Stimulated activated naive CD8-positive, alpha-beta T cell treated with anti-CD3 and anti-CD28 coated beads, Interleukin-15, amount 100 ng/mL, for 72 hours (primary cell): ENCODE data around the gene TDO2.
"Not testable (repeated sequence)": the region's sequence is repeated elsewhere in the genome, so short reads cannot be mapped to it uniquely, and the experiment has no call there.

ENCODE experiments used
- ATAC-seq: fragments of 150-1000 bp; cut with Tn5 transposase; 2 replicates; pipeline ENCODE4 v1.10.0; 2021; ENCODE audit warnings: mild to moderate bottlenecking, moderate library complexity
- DNase-seq, 2 donors: peaks; one replicate each; pipeline ENCODE4 v3.0.0; 2021 to 2022
- H3K27ac Mint-ChIP-seq, 2 donors: one replicate each; pipeline ENCODE4 v1.8.0; 2022; ENCODE audit warnings: mild to moderate bottlenecking in 2 of 2, mixed read lengths in 2 of 2, moderate library complexity in 2 of 2
- H3K27me3 Mint-ChIP-seq: one replicate; pipeline ENCODE4 v1.8.0; 2022; ENCODE audit warnings: mixed read lengths
- H3K4me1 Mint-ChIP-seq: one replicate; pipeline ENCODE4 v1.8.0; 2022; ENCODE audit warnings: mild to moderate bottlenecking, mixed read lengths
- H3K4me3 Mint-ChIP-seq, 2 donors: one replicate each; pipeline ENCODE4 v1.8.0; 2022; ENCODE audit warnings: mild to moderate bottlenecking in 2 of 2, mixed read lengths in 2 of 2, moderate library complexity in 1 of 2
- H3K9me3 Mint-ChIP-seq, 2 donors: one replicate each; pipeline ENCODE4 v1.8.0; 2022; ENCODE audit warnings: mixed read lengths in 2 of 2

The TDO2 gene

DNA sequence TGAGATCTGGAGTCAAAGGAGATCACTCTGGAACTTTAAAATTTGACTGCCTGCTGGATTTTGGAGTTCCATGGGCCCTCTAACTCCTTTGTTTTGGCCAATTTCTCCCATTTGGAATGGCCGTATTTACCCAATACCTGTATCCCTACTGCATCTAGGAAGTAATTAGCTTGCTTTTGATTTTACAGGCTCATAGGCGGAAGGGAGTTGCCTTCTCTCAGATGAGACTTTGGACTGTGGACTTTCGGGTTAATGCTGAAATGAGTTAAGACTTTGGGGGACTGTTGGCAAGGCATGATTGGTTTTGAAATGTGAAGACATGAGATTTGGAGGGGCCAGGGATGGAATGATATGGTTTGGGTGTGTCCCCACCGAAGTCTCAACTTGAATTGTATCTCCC, 31.1 kb downstream of the TDO2 start:
- not testable (repeated sequence) for H3K4me1 Mint-ChIP-seq, H3K27ac Mint-ChIP-seq, H3K4me3 Mint-ChIP-seq, H3K27me3 Mint-ChIP-seq, ATAC-seq, DNase-seq
- peaks cover 10 to 17% of the 10 kb centered on the region in 2 donors for H3K9me3 Mint-ChIP-seq

- H3K27ac Mint-ChIP-seq: no peak overlapping the region
- no peak for DNase-seq
- H3K4me3 Mint-ChIP-seq: no peak overlapping the region
- no peaks in the 10 kb centered on the region for H3K27me3 Mint-ChIP-seq
- no peaks in the 10 kb centered on the region for H3K4me1 Mint-ChIP-seq
- ATAC-seq: no peak
- peaks cover 10 to 14% of the 10 kb centered on the region in 2 donors for H3K9me3 Mint-ChIP-seq
Measured at GRCh38 chr4:155935389-155935986, 32.0 kb downstream of the TDO2 start.

DNA sequence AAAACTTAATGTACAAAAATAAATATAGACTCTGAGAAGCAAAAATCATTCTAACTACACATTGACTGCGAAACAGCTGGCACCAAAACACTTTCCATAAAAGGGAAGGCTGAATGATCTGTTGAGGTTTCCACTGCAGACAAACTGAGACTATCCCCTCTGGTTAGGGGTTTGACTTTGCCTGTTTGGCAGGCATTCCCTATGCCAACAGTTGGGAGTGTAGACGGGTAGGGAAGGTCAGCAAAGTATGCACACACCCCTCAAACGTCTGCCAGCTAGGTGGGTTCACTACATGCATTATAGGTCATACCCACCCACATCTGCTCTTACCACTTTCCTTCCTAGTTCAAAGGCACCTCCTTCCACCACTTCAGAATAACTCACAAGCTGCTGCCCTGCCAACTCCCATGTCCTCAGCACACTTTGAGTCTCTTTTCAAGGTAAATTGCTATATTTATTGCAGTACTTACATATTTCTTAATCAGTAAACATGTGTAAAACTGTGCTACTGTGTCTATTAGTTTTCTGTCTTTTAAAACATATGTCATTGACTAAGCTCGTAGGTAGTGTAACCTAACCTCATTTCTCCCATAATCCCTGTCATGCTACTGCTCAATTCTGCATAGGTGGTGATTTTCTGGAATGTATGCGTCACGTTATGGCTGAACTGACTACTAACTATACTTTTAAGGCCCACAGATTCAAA, 37.7 kb downstream of the TDO2 start:
- ATAC-seq (no peak), DNase-seq (no peak)
- Mint-ChIP-seq H3K4me1 (no peaks in the 10 kb centered on the region), H3K27me3 (no peaks in the 10 kb centered on the region), H3K27ac (no peak overlapping the region), H3K4me3 (no peak overlapping the region), H3K9me3 (no peaks in the 10 kb centered on the region)

DNA sequence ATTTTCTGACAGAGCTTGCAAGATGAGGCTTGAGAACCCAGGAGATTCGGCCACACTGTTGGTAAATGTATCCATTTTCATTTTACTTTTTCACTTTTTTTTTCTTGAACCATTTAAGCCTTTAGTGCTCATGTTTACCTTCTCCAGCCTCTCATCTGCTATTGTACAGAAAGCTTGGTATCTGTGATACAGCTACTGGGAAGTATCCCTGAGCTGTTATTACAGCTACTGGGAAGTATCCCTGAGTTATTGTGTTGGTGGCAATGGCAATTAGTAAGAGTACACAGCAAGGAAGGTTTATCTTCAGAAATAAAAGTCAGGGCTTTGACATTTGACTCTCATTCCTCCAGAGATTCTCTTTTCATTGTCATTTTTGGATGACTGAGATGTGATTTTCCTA, 38.3 kb downstream of the TDO2 start:
- ATAC-seq: no peak
- no peaks in the 10 kb centered on the region for H3K4me1 Mint-ChIP-seq
- no peaks in the 10 kb centered on the region for H3K27me3 Mint-ChIP-seq
- no peak for DNase-seq
- no peak overlapping the region for H3K27ac Mint-ChIP-seq
- no peak overlapping the region for H3K4me3 Mint-ChIP-seq
- no peaks in the 10 kb centered on the region for H3K9me3 Mint-ChIP-seq

- H3K27me3 Mint-ChIP-seq: no peaks in the 10 kb centered on the region
- H3K4me3 Mint-ChIP-seq: no peak overlapping the region
- no peaks in the 10 kb centered on the region for H3K9me3 Mint-ChIP-seq
- no peaks in the 10 kb centered on the region for H3K4me1 Mint-ChIP-seq
- ATAC-seq (no peak), DNase-seq (no peak)
- no peak overlapping the region for H3K27ac Mint-ChIP-seq
Measured at GRCh38 chr4:155943605-155944291, 40.3 kb downstream of the TDO2 start.

- no peak overlapping the region for H3K27ac Mint-ChIP-seq
Measured at GRCh38 chr4:155944516-155944915, 41.0 kb downstream of the TDO2 start.

DNA sequence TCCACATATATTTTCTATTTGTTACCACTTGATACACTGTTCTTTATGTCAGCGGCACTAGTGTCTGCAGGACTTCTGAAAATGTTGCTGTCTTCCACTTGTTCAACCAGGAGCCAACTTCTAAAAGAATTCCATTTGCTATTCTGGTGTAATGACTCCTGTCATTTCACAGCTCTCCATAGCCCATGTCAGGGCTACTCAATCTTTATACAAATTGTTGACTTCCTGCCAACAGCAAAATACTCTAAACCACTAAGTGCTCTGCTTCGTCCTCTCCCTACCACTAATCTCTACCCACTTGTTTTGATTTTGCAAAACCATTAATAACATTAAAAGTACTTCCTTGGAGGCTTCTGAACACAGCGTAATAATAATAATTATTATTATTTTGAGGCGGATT, 43.0 kb downstream of the TDO2 start:
- ATAC-seq (no peak), DNase-seq (no peak)
- no peak overlapping the region for H3K27ac Mint-ChIP-seq
- H3K4me3 Mint-ChIP-seq: no peak overlapping the region
- peaks cover 7% of the 10 kb centered on the region for H3K4me1 Mint-ChIP-seq
- no peaks in the 10 kb centered on the region for H3K27me3 Mint-ChIP-seq
- no peaks in the 10 kb centered on the region for H3K9me3 Mint-ChIP-seq

More at GRCh38 chr4:155944516-155944915, 41.0 kb downstream of the TDO2 start:
- ATAC-seq: no peak
- Mint-ChIP-seq H3K4me1 (peaks cover 3% of the 10 kb centered on the region), H3K4me3 (no peak overlapping the region), H3K9me3 (no peaks in the 10 kb centered on the region), H3K27me3 (no peaks in the 10 kb centered on the region)
- no peak for DNase-seq

DNA sequence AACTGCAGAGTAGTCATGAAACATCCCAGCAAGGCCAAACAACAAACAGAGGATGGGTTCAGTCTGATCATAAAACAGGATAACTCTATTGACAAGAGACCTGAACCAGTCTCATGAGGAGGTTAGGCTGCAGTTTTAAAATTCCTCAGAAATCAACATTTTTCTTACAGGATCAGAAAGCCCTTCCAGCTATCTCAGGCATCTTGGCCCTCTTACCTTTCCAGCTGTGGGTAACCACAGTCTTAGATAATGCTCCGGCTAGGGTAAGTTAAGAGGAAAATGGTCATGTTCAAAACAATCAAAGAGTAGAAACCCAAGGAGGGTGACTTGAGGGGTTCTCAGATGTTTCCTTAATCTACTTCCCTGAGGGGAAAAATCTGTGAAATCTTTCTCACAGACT, 45.0 kb downstream of the TDO2 start:
- ATAC-seq: no peak
- DNase-seq: no peak
- H3K4me3 Mint-ChIP-seq: no peak overlapping the region
- H3K27ac Mint-ChIP-seq: no peak overlapping the region
- no peaks in the 10 kb centered on the region for H3K9me3 Mint-ChIP-seq
- H3K27me3 Mint-ChIP-seq: no peaks in the 10 kb centered on the region
- peaks cover 20% of the 10 kb centered on the region for H3K4me1 Mint-ChIP-seq

DNA sequence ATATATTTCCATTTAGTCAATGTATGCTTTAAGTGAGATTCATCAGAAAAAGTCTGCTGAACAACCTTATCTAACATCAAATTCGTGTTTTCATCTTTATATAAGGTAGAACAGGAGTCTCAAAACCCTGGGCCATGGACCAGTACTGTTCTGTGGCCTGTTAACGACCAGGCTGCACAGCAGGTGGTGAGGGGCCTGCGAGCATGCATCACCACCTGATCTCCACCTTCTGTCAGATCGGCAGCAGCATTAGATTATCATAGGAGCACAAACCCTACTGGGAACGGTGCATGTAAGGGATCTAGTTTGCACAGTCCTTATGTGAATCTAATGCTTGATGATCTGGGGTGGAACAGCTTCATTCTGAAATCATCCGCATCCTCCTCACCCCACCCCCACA, 47.0 kb downstream of the TDO2 start:
- no peaks in the 10 kb centered on the region for H3K27me3 Mint-ChIP-seq
- DNase-seq: no peak
- H3K4me1 Mint-ChIP-seq: peaks cover 27% of the 10 kb centered on the region
- no peak for ATAC-seq
- no peak overlapping the region for H3K27ac Mint-ChIP-seq
- no peak overlapping the region for H3K4me3 Mint-ChIP-seq
- H3K9me3 Mint-ChIP-seq: no peaks in the 10 kb centered on the region

- ATAC-seq (no peak), DNase-seq (no peak)
- no peak overlapping the region for H3K27ac Mint-ChIP-seq
- no peaks in the 10 kb centered on the region for H3K27me3 Mint-ChIP-seq
- peak overlapping the region; percentile 47 to 99 for H3K4me3 Mint-ChIP-seq
- no peaks in the 10 kb centered on the region for H3K9me3 Mint-ChIP-seq
- peaks cover 27% of the 10 kb centered on the region for H3K4me1 Mint-ChIP-seq
Measured at GRCh38 chr4:155952501-155952901, 49.0 kb downstream of the TDO2 start.

DNA sequence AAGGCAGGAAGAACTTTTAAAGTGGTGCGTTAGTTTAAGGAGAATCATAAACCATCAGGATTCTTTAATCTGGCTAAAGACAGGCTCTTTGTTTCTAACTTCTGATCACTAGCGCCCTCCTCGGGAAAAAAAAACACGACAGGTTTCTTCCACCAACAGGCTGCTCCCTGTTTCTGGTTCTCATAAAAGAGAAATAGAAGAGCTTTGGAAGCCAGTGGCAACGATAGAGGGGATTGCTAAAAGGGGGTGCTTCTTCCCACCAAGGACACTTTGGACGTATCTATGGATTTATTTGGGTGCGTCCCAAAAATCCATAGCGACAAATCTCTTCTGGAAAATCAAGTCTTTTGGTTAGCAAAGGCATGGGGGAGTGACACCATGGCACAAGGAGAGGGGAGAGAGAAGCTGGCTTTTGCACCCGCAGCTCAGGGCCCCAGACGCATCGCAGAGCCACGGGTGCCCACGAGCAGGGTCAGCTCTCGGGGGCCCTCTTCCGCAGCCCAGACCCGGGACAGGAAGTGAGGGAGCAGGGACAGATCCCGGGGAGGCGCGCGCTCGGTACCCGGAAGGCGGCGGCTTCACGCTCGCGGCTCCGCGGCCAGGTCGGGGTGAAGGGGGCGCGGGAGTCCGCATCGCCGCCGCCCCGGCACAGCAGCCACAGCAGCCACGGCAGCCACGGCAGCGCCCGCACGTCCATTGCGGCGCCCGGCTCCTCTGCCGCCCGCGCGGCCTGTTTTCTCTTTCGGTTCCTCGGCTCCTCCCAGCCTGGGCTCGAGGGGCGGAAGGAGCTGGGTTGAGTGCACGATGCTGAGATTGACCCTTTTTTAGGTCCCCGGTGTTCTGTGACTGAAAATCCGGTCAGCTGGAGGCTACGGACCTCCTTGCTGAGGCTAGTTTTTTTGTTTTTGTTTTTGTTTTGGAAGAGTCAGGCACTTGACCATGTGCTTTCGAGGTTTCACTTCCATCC, 49.9 kb downstream of the TDO2 start, which contains the start of gene CTSO:
TSS of gene CTSO (minus strand) at position 716 of the 967 bp plus-strand sequence. CDS start at position 697, 19 bp downstream.
- H3K9me3 Mint-ChIP-seq: no peaks in the 10 kb centered on the region
- H3K4me3 Mint-ChIP-seq: peak within 1 kb of the TSS; percentile 99
- H3K27ac Mint-ChIP-seq: peak within 1 kb of the TSS; percentile 99 to 100
- peaks cover 27% of the 10 kb centered on the region for H3K4me1 Mint-ChIP-seq
- DNase-seq (peak; percentile 72 to 77), ATAC-seq (peak; percentile 96)
- H3K27me3 Mint-ChIP-seq: peaks cover 5% of the 10 kb centered on the region

DNA sequence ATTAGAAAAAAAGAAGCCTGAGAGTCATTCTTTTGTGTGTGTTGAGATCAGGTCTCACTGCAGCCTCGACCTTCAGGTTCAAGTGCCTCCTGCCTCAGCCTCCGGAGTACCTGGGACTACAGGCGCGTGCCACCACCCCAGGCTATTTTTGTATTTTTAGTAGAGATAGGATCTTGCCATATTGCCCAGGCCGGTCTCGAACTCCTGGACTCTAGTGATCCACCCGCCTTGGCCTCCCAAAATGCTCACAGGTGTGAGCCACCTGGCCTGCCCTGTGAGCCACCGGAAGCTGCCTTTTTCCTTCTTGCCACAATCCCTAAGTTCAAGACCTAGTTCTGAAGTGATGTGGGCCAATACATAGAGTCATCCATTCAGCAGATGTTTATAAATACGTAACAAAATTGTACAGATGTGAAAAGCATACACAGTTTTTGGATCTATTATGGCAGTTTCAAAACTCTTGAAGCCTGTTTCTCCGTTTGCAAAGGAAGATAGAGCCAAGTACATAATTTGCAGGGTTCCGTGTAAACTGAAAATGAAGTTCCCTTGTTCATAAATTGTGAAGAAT, 50.7 kb downstream of the TDO2 start:
- peak overlapping the region; percentile 99 to 100 for H3K27ac Mint-ChIP-seq
- ATAC-seq (peak; percentile 2), DNase-seq (no peak)
- no peaks in the 10 kb centered on the region for H3K9me3 Mint-ChIP-seq
- H3K27me3 Mint-ChIP-seq: peaks cover 13% of the 10 kb centered on the region
- peaks cover 27% of the 10 kb centered on the region for H3K4me1 Mint-ChIP-seq
- peak overlapping the region; percentile 99 for H3K4me3 Mint-ChIP-seq

GRCh38 chr4:155954939-155955338, 51.4 kb downstream of the TDO2 start:
- peaks cover 18% of the 10 kb centered on the region for H3K27me3 Mint-ChIP-seq
- ATAC-seq (no peak), DNase-seq (no peak)
- no peak overlapping the region for H3K27ac Mint-ChIP-seq
- H3K4me3 Mint-ChIP-seq: no peak overlapping the region
- H3K4me1 Mint-ChIP-seq: peaks cover 22% of the 10 kb centered on the region
- no peaks in the 10 kb centered on the region for H3K9me3 Mint-ChIP-seq

GRCh38 chr4:155956461-155956860, 53.0 kb downstream of the TDO2 start:
- H3K4me1 Mint-ChIP-seq: peaks cover 20% of the 10 kb centered on the region
- no peak overlapping the region for H3K27ac Mint-ChIP-seq
- ATAC-seq (no peak), DNase-seq (no peak)
- H3K9me3 Mint-ChIP-seq: no peaks in the 10 kb centered on the region
- H3K27me3 Mint-ChIP-seq: peaks cover 18% of the 10 kb centered on the region
- no peak overlapping the region for H3K4me3 Mint-ChIP-seq

DNA sequence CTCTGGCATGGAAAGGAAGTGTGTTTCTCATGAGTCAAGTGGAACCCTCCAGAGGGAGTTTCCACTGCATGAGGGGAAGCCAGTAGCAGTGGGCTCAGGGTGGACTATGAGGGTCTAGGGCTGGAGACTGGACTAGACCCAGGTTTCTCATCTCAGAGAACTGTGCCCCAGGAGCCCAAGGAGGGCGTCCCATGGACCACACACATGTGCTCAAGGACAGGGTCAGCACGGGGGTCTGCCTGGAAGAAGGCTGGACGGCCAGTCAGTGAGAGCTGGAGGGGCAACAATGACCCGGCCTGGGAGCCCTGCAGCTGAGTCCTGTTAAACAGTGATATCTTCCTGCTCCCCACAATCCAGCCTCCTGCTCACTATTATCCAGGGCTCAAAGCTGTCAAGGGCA, 55.9 kb downstream of the TDO2 start:
- ATAC-seq (peak; percentile 26), DNase-seq (no peak)
- peaks cover 18% of the 10 kb centered on the region for H3K27me3 Mint-ChIP-seq
- peaks cover under 1% of the 10 kb centered on the region for H3K4me1 Mint-ChIP-seq
- no peaks in the 10 kb centered on the region for H3K9me3 Mint-ChIP-seq
- no peak overlapping the region for H3K4me3 Mint-ChIP-seq
- H3K27ac Mint-ChIP-seq: no peak overlapping the region
